Osteoblast (primary cell): Measurements from ENCODE around the gene SLC2A3. TPM values are rescaled to one million over a fixed set of nuclear protein-coding genes. Genes with fewer than 3 reads are reported as not detected.
"Not testable (repeated sequence)": the region's sequence is repeated elsewhere in the genome, so short reads cannot be mapped to it uniquely, and the experiment has no call there.

Experiments used
- DNase-seq: peaks from one replicate; pipeline ENCODE4 v3.0.0; 2011; ENCODE audit warnings: low spot score, mixed read lengths; ENCODE audit not compliant: insufficient read length; ENCODE audit errors: missing footprints
- H2AFZ ChIP-seq: 2 replicates; pipeline ENCODE4 v1.6.0; 2011; ENCODE audit warnings: mild to moderate bottlenecking, low read length
- H3K27ac ChIP-seq: 2 replicates; pipeline ENCODE4 v1.5.1; 2011; ENCODE audit warnings: mild to moderate bottlenecking, low read depth, low read length, moderate library complexity
- H3K27me3 ChIP-seq: 2 replicates; pipeline ENCODE4 v1.6.0; 2012; ENCODE audit warnings: mild to moderate bottlenecking, control low read depth, inconsistent platforms, low read length, moderate library complexity; ENCODE audit not compliant: insufficient read depth
- H3K36me3 ChIP-seq: 2 replicates; pipeline ENCODE4 v1.5.1; 2011; ENCODE audit warnings: mild to moderate bottlenecking, low read length, control low read depth, moderate library complexity; ENCODE audit not compliant: insufficient read depth
- H3K4me1 ChIP-seq: 2 replicates; pipeline ENCODE4 v1.5.1; 2011; ENCODE audit warnings: mild to moderate bottlenecking, low read length, control low read depth, moderate library complexity; ENCODE audit not compliant: insufficient read depth
- H3K4me2 ChIP-seq: 2 replicates; pipeline ENCODE4 v1.6.0; 2011; ENCODE audit warnings: mild to moderate bottlenecking, low read length; ENCODE audit not compliant: insufficient read depth
- H3K4me3 ChIP-seq: fragments of 200-600 bp; sonication (generic); 3 replicates; pipeline ENCODE4 v1.5.1; 2012; ENCODE audit warnings: mild to moderate bottlenecking, low read length, inconsistent platforms; ENCODE audit not compliant: insufficient read depth
- H3K79me2 ChIP-seq: 2 replicates; pipeline ENCODE4 v1.6.0; 2012; ENCODE audit warnings: mild to moderate bottlenecking, low read length, control low read depth, inconsistent platforms; ENCODE audit not compliant: insufficient read depth
- H3K9me3 ChIP-seq: 2 replicates; pipeline ENCODE4 v1.5.1; 2011; ENCODE audit warnings: low read depth, low read length, control low read depth
- H4K20me1 ChIP-seq: 2 replicates; pipeline ENCODE4 v1.6.0; 2012; ENCODE audit warnings: mild to moderate bottlenecking, low read length, control low read depth; ENCODE audit not compliant: insufficient read depth
- total RNA-seq: library from RNA; depleted of rRNA; stranded (reverse); fragments of >200 nt; gene quantifications from 2 replicates; pipeline ENCODE4 v1.2.3, GENCODE V29; 2012
- TF ChIP-seq, protein P1 (sequence below): IDR thresholded peaks from 2 replicates; pipeline ENCODE4 v1.5.1; 2011; ENCODE audit warnings: mild to moderate bottlenecking, low read depth, low read length, moderate library complexity; ENCODE audit errors: extremely low read depth

Gene SLC2A3
- total RNA-seq, 1 donor: 143 TPM

DNA sequence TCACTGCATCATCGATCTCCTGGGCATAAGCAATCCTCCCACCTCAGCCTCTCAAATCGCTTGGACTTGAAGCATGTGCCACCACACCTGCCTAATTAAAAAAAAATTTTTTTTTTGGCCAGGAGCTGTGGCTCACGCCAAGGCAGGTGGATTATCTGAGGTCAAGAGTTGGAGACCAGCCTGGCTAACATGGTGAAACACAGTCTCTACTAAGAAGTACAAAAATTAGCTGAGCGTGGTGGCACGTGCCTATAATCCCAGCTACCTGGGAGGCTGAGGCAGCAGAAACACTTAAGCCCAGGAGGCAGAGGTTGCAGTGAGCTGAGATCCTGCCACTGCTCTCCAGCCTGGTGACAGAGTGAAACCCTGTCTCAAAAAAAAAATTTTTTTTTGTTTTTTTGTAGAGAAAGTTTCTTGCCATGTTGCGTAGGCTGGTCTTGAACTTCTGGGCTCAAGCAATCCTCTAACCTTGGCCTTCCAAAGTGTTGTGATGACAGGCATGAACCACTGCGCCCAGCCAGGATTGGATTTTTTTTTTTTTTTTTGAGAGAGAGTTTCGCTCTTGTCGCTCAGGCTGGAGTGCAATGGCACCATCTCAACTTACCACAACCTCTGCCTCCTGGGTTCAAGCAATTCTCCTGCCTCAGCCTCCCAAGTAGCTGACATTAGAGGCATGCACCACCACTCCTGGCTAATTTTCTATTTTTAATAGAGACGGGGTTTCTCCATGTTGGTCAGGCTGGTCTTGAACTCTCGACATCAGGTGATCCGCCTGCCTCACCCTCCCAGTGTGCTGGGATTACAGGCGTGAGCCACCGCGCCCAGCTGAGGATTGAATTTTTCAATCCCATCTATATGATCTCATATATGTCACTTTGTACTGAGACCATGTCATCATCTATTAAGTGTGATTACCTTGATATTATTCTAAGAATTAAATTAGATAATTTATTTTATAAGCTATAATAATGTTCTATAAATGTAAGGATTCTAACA, 12.4 kb downstream of the SLC2A3 start:
- H3K27me3 ChIP-seq: no peaks in the 10 kb centered on the region
- H3K9me3 ChIP-seq: no peaks in the 10 kb centered on the region
- H3K4me2 ChIP-seq: no peak overlapping the region
- peaks cover 24% of the 10 kb centered on the region for H4K20me1 ChIP-seq
- peaks cover 86% of the 10 kb centered on the region for H3K36me3 ChIP-seq
- no peak for DNase-seq
- H3K27ac ChIP-seq: no peak overlapping the region
- H3K4me1 ChIP-seq: no peaks in the 10 kb centered on the region
- peaks cover 17% of the 10 kb centered on the region for H3K79me2 ChIP-seq
- TF ChIP-seq, protein P1, sequence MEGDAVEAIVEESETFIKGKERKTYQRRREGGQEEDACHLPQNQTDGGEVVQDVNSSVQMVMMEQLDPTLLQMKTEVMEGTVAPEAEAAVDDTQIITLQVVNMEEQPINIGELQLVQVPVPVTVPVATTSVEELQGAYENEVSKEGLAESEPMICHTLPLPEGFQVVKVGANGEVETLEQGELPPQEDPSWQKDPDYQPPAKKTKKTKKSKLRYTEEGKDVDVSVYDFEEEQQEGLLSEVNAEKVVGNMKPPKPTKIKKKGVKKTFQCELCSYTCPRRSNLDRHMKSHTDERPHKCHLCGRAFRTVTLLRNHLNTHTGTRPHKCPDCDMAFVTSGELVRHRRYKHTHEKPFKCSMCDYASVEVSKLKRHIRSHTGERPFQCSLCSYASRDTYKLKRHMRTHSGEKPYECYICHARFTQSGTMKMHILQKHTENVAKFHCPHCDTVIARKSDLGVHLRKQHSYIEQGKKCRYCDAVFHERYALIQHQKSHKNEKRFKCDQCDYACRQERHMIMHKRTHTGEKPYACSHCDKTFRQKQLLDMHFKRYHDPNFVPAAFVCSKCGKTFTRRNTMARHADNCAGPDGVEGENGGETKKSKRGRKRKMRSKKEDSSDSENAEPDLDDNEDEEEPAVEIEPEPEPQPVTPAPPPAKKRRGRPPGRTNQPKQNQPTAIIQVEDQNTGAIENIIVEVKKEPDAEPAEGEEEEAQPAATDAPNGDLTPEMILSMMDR: no peak
- no peak overlapping the region for H3K4me3 ChIP-seq
- H2AFZ ChIP-seq: no peak overlapping the region

DNA sequence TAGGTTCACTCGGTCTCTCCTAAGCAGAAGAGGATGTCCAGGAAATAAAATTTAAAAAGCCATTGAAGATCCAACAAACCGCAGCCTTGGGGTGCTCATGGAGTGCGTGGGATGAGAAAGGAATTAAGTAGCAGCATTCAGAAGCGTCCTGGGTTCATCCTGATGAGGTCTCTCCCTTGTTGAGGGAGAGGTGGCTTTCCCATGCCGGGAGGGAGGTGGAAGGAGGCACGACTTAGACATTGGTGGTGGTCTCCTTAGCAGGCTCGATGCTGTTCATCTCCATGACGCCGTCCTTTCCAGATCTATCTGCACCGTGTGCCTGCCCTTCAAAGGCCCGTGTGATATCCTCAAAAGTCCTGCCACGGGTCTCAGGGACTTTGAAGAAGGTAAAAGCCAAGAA, 14.8 kb downstream of the SLC2A3 start:
- not testable (repeated sequence) for H3K4me3 ChIP-seq, H3K27ac ChIP-seq, H3K9me3 ChIP-seq, H3K27me3 ChIP-seq, H3K79me2 ChIP-seq, H3K4me2 ChIP-seq, H3K4me1 ChIP-seq, DNase-seq, H2AFZ ChIP-seq
- Histone ChIP-seq H3K36me3 (peaks cover 65% of the 10 kb centered on the region), H4K20me1 (peaks cover 16% of the 10 kb centered on the region)

DNA sequence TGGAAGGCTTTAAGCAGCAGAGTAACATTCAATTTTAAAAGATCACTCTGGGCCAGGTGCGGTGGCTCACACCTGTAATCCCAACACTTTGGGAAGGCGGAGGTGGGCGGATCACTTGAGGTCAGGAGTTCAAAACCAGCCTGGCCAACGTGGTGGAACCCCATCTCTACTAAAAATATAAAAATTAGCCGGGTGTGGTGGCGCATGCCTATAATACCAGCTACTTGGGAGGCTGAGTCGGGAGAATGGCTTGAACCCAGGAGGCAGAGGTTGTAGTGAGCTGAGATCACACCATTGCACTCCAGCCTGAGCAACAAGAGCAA, 17.8 kb downstream of the SLC2A3 start:
- H3K27me3 ChIP-seq, H3K4me2 ChIP-seq, H2AFZ ChIP-seq, H3K4me1 ChIP-seq, H3K79me2 ChIP-seq, H3K9me3 ChIP-seq, H3K27ac ChIP-seq, H3K4me3 ChIP-seq, DNase-seq: not testable (repeated sequence)
- H3K36me3 ChIP-seq: peaks cover 41% of the 10 kb centered on the region
- H4K20me1 ChIP-seq: peaks cover 12% of the 10 kb centered on the region

DNA sequence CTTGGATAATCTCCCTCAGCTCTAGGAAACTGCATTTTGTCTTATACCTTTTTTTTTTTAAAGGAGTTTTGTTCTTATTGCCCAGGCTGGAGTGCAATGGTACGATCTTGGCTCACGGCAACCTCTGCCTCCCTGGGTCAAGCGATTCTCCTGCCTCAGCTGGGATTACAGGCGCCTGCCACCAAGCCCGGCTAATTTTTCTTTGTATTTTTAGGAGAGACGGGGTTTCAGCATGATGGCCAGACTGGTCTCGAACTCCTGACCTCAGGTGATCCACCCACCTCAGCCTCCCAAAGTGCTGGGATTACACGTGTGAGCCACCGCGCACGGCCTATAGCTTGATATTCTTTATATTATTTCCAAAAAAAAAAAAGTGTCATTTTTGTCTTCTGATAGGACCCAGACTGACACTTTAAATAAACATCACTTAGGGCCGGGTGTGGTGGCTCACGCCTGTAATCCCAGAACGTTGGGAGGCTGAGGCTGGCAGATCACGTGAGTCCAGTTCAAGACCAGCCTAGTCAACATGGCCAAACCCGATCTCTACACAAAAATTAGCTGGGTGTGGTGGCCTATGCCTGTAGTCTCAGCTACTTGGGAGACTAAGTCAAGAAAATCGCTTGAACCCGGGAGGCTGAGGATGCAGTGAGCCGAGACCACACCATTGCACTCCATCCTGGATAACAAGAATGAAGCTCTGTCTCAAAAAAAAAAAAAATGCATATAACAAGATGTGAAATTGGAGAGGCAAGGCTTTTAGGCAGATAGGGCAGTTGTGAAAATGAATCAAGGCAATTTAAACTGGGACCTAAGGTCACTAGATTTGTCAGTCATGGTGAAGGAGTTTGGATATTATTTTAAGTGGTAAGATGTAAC, 18.4 kb downstream of the SLC2A3 start:
- H3K36me3 ChIP-seq: peaks cover 35% of the 10 kb centered on the region
- DNase-seq: no peak
- no peaks in the 10 kb centered on the region for H3K4me1 ChIP-seq
- TF ChIP-seq, protein P1: no peak
- no peaks in the 10 kb centered on the region for H3K27me3 ChIP-seq
- peaks cover 3% of the 10 kb centered on the region for H3K79me2 ChIP-seq
- no peak overlapping the region for H3K4me2 ChIP-seq
- no peaks in the 10 kb centered on the region for H3K9me3 ChIP-seq
- H2AFZ ChIP-seq: no peak overlapping the region
- no peak overlapping the region for H3K27ac ChIP-seq
- no peak overlapping the region for H3K4me3 ChIP-seq
- H4K20me1 ChIP-seq: peaks cover 12% of the 10 kb centered on the region
